Posterior cingulate gyrus (tissue), 11 donors: ENCODE measurements around the gene VPS13C.
A peak's percentile ranks its signal among the peaks of the same experiment; 100 is the strongest.

Experiments used
- DNase-seq, 10 donors: peaks; one replicate each; pipeline versions ENCODE4 v3.0.0 to v3.0.0-alpha.2; 2020 to 2021; ENCODE audit warnings: mixed read lengths in 3 of 10
- intact Hi-C: fragments of 100-400 bp; cut with DNase I; formaldehyde crosslinking; loops from one replicate; pipeline ENCODE4 v1.15.1; 2023

VPS13C gene

GRCh38 chr15:61828860-61829513, 231.3 kb downstream of the VPS13C start:
- intact Hi-C loops, result no loop called here
- peak in 1 of 10 donors; percentile 20 for DNase-seq

- DNase-seq, result peak in 1 of 10 donors; percentile 26
- intact Hi-C loops, result no loop called here
Measured at GRCh38 chr15:61828008-61828407, 232.2 kb downstream of the VPS13C start.

DNA sequence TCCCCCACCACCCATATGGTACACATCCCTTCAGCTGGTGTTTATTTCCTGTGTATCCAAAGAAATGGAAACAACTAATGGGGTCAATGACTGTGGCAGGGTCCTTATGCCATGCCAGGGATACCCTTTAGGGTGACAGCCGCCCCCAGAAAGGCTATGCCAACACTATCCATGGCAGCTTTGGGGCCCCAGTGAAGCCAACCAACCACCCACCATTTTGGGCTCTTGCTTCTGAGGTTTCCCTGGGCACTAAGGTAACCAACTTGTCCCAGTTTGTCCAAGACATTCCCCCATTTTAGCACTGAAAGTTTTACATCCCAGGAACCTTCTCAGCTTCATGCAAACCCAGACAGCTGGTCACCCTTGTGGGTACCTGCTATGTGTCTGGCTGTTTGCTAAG, 233.1 kb downstream of the VPS13C start:
- no peak for DNase-seq
- intact Hi-C loops, result no loop called here

GRCh38 chr15:61824291-61824690, 236.0 kb downstream of the VPS13C start:
- intact Hi-C loops, result no loop called here
- no peak for DNase-seq

DNA sequence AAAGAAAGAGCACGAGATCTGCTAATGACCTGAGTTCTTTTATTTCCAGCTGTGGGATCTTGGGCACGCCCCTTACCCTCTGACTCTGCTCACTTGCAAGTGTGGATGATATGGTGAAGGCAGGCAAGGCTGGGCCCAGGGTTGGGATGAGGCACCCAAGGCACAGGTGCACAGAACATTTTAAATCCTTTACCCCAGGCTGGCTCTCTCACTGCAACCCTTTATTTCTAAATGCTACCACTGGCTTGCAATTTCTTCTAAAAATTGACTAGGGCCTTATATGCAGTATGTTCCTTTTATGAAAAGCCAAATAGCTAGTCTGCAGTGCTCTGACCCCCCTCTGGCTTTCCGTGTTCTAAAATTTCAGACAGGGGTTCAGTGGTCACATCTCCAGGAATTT, 237.7 kb downstream of the VPS13C start:
- intact Hi-C loops, result no loop called here
- DNase-seq, result peak in 1 of 10 donors; percentile 22

GRCh38 chr15:61820951-61821350, 239.3 kb downstream of the VPS13C start:
- intact Hi-C loops, result no loop called here
- DNase-seq, result no peak

DNA sequence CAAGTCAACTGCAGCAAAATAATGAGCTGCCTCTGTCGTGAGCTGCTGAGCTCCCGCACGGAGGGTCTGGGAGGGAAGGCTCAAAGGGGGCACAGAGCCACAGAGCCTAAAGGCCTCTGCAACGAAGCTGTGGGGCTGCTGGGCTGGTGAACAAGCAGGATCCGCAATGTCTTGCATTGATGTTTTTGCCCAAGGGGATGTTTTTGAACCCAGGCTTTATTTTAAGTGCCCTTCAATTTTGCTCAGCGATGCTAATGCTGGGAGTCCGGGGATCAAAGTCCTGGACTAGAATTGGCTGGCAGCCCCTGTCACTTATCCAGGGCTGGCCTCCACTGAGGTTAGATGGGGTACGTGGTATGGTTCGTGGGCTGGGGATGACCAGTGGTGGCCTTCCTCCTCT, 240.0 kb downstream of the VPS13C start:
- intact Hi-C loops, result no loop called here
- peak in 1 of 10 donors; percentile 32 for DNase-seq

GRCh38 chr15:61819386-61819785, 240.9 kb downstream of the VPS13C start:
- intact Hi-C loops, result no loop called here
- peak in 1 of 10 donors; percentile 45 for DNase-seq

GRCh38 chr15:61818801-61819200, 241.4 kb downstream of the VPS13C start:
- intact Hi-C loops, result no loop called here

GRCh38 chr15:61816856-61817255, 243.4 kb downstream of the VPS13C start:
- intact Hi-C loops, result no loop called here
- DNase-seq, result no peak

More at GRCh38 chr15:61818801-61819200, 241.4 kb downstream of the VPS13C start:
- DNase-seq, result no peak

DNA sequence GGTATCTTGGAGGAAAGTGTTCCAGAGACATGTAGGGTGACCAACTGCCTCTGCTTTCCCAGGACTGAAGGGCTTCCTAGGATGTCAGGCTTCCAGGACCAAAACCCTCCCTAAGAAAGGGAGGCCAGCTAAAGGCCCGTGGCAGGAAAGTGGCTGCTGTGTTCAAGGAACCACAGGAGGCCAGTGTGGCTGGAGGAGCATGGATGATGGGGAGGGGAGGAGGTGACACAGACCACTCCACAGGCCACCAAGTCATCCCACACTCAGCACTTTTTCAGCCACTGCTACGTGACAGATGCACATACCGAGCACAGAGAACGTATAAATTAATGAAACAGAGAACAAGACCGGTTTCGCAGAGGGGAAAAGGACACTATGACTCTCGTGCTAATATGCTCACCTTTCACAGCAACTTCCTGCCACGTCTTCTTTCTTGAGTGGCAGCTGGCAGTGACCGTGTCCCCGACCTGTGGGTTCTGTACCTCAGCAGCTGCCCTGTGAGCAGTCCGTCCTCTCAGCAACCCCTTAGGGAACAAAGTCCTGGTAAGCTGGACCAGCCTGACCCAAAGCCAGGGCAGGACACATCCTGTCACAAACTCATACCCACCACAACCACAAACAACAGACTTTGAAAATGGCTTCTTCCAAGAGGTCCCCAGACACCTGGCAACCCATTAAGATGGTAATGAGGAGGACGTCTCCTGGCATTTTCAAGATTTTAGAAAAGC, 244.7 kb downstream of the VPS13C start:
- intact Hi-C loops, result no loop called here
- no peak for DNase-seq

DNA sequence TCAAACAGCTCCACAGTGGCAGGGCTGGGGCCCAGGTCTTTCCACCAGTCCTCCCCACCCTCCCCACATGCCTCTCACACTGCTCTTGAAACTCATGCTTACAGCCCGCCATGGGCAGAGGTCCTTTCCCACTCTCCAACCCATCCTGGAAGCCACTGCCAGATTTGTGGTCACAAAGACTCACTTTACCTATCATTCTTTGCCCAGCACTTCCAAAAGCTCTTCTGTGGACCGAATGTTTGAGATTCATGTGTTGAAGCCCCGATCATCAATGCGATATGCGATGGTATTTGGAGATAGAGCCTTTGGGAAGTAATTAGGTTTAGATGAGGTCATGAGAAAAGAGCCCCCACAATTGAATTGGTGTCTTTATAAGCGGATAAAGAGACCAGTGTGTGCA, 247.8 kb downstream of the VPS13C start:
- no peak for DNase-seq
- intact Hi-C loops, result no loop called here

GRCh38 chr15:61811952-61812351, 248.3 kb downstream of the VPS13C start:
- intact Hi-C loops, result no loop called here
- no peak for DNase-seq

GRCh38 chr15:61809216-61809615, 251.0 kb downstream of the VPS13C start:
- intact Hi-C loops, result no loop called here
- DNase-seq, result no peak

- intact Hi-C loops, result no loop called here
Measured at GRCh38 chr15:61807281-61807929, 252.8 kb downstream of the VPS13C start.

More at GRCh38 chr15:61807281-61807929, 252.8 kb downstream of the VPS13C start:
- no peak for DNase-seq
